Neural progenitor cell (in vitro differentiated cells): ENCODE results near the gene ZNF304. TPM values are rescaled to one million over a fixed set of nuclear protein-coding genes. Genes with fewer than 3 reads are reported as not detected.

Experiments used
- DNase-seq: peaks from one replicate; pipeline ENCODE4 v3.0.0-alpha.2; 2016; ENCODE audit warnings: low spot score
- H2AFZ ChIP-seq: fragments of 200-600 bp; sonication (generic); replicated peaks from 2 replicates; pipeline ENCODE4 v1.6.1; 2016; ENCODE audit warnings: antibody characterized with exemption
- H3F3A ChIP-seq: fragments of 200-600 bp; sonication (generic); 2 replicates; pipeline ENCODE4 v1.6.1; 2016; ENCODE audit warnings: antibody characterized with exemption, low read depth
- H3K27ac ChIP-seq: fragments of 200-600 bp; sonication (generic); 2 replicates; pipeline ENCODE4 v1.5.1; 2016; ENCODE audit warnings: mild to moderate bottlenecking
- H3K27me3 ChIP-seq: fragments of 200-600 bp; sonication (generic); 2 replicates; pipeline ENCODE4 v1.6.1; 2016; ENCODE audit warnings: mild to moderate bottlenecking, moderate library complexity
- H3K36me3 ChIP-seq: fragments of 200-600 bp; sonication (generic); 2 replicates; pipeline ENCODE4 v1.5.1; 2016
- H3K4me1 ChIP-seq: fragments of 200-600 bp; sonication (generic); 2 replicates; pipeline ENCODE4 v1.6.1; 2016; ENCODE audit warnings: mixed run types
- H3K4me2 ChIP-seq: fragments of 200-600 bp; sonication (generic); 2 replicates; pipeline ENCODE4 v1.6.1; 2016
- H3K4me3 ChIP-seq: fragments of 200-600 bp; sonication (generic); 2 replicates; pipeline ENCODE4 v1.5.1; 2016
- H3K79me2 ChIP-seq: fragments of 200-600 bp; sonication (generic); 2 replicates; pipeline ENCODE4 v1.6.1; 2016; ENCODE audit warnings: low read depth
- H3K9ac ChIP-seq: fragments of 200-600 bp; sonication (generic); 2 replicates; pipeline ENCODE4 v1.6.1; 2016
- H3K9me3 ChIP-seq: fragments of 200-600 bp; sonication (generic); 2 replicates; pipeline ENCODE4 v1.5.1; 2016; ENCODE audit warnings: low read depth
- H4K20me1 ChIP-seq: fragments of 200-600 bp; sonication (generic); 2 replicates; pipeline ENCODE4 v1.6.1; 2016; ENCODE audit warnings: low read depth
- H3K27ac Mint-ChIP-seq: 3 replicates; pipeline ENCODE4 v1.8.0; 2021; ENCODE audit warnings: mixed read lengths
- H3K27me3 Mint-ChIP-seq: 2 replicates; pipeline ENCODE4 v1.8.0; 2022; ENCODE audit warnings: low read depth, mild to moderate bottlenecking, inconsistent platforms, moderate library complexity, mixed read lengths; ENCODE audit not compliant: insufficient read depth
- H3K36me3 Mint-ChIP-seq: 3 replicates; pipeline ENCODE4 v1.8.0; 2021; ENCODE audit warnings: mixed read lengths
- H3K4me1 Mint-ChIP-seq: 3 replicates; pipeline ENCODE4 v1.8.0; 2021; ENCODE audit warnings: mixed read lengths
- H3K4me3 Mint-ChIP-seq: 3 replicates; pipeline ENCODE4 v1.8.0; 2021; ENCODE audit warnings: mild to moderate bottlenecking, moderate library complexity, mixed read lengths
- H3K9me3 Mint-ChIP-seq: 3 replicates; pipeline ENCODE4 v1.8.0; 2020; ENCODE audit warnings: mixed read lengths
- EZH2 ChIP-seq: fragments of 200-600 bp; sonication (generic); IDR thresholded peaks from 2 replicates; pipeline ENCODE4 v1.6.1; 2017; ENCODE audit warnings: antibody characterized with exemption, mild to moderate bottlenecking, moderate library complexity
- EZH2phosphoT487 ChIP-seq: fragments of 200-600 bp; sonication (generic); IDR thresholded peaks from 2 replicates; pipeline ENCODE4 v1.6.1; 2017; ENCODE audit warnings: antibody characterized with exemption
- total RNA-seq: library from RNA; depleted of rRNA; stranded (reverse); fragments of >200 nt; gene quantifications from 2 replicates; pipeline ENCODE4 v1.2.3, GENCODE V29; 2015; ENCODE audit warnings: low replicate concordance
- TF ChIP-seq, protein P1 (sequence below): fragments of 200-600 bp; sonication (generic); IDR thresholded peaks from 2 replicates; pipeline ENCODE4 v1.5.1; 2017; ENCODE audit warnings: antibody characterized with exemption, mild to moderate bottlenecking

Gene ZNF304
- total RNA-seq, 1 donor from 2014 or later = 15.5 TPM

DNA sequence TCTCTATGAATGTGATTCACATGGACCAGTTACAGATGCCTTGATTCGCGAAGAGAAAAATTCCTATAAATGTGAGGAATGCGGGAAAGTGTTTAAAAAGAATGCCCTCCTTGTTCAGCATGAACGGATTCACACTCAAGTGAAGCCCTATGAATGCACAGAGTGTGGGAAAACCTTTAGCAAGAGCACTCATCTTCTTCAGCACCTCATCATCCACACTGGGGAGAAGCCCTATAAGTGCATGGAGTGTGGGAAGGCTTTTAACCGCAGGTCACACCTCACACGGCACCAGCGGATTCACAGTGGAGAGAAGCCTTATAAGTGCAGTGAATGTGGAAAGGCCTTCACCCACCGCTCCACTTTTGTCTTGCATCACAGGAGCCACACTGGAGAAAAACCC lies 23.1 kb upstream of the ZNF304 start:
- H3K27me3 Mint-ChIP-seq = peaks cover 3% of the 10 kb centered on the region
- H3K27me3 ChIP-seq = no peaks in the 10 kb centered on the region
- H3K4me1 ChIP-seq = no peaks in the 10 kb centered on the region
- DNase-seq = no peak
- no peak overlapping the region for H3K4me3 ChIP-seq
- peaks cover 37% of the 10 kb centered on the region for H3K36me3 Mint-ChIP-seq
- no peaks in the 10 kb centered on the region for H3F3A ChIP-seq
- no peaks in the 10 kb centered on the region for H3K36me3 ChIP-seq
- no peaks in the 10 kb centered on the region for H3K4me1 Mint-ChIP-seq
- no peak overlapping the region for H3K9ac ChIP-seq
- TF ChIP-seq EZH2phosphoT487 (no peak), EZH2 (no peak)
- TF ChIP-seq, protein P1, sequence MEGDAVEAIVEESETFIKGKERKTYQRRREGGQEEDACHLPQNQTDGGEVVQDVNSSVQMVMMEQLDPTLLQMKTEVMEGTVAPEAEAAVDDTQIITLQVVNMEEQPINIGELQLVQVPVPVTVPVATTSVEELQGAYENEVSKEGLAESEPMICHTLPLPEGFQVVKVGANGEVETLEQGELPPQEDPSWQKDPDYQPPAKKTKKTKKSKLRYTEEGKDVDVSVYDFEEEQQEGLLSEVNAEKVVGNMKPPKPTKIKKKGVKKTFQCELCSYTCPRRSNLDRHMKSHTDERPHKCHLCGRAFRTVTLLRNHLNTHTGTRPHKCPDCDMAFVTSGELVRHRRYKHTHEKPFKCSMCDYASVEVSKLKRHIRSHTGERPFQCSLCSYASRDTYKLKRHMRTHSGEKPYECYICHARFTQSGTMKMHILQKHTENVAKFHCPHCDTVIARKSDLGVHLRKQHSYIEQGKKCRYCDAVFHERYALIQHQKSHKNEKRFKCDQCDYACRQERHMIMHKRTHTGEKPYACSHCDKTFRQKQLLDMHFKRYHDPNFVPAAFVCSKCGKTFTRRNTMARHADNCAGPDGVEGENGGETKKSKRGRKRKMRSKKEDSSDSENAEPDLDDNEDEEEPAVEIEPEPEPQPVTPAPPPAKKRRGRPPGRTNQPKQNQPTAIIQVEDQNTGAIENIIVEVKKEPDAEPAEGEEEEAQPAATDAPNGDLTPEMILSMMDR = no peak
- H2AFZ ChIP-seq = no peak overlapping the region
- no peak overlapping the region for H3K4me3 Mint-ChIP-seq
- H3K27ac Mint-ChIP-seq = no peak overlapping the region
- no peak overlapping the region for H3K4me2 ChIP-seq
- H4K20me1 ChIP-seq = no peaks in the 10 kb centered on the region
- H3K27ac ChIP-seq = no peak overlapping the region
- no peaks in the 10 kb centered on the region for H3K9me3 ChIP-seq
- H3K9me3 Mint-ChIP-seq = no peaks in the 10 kb centered on the region
- peaks cover under 1% of the 10 kb centered on the region for H3K79me2 ChIP-seq

DNA sequence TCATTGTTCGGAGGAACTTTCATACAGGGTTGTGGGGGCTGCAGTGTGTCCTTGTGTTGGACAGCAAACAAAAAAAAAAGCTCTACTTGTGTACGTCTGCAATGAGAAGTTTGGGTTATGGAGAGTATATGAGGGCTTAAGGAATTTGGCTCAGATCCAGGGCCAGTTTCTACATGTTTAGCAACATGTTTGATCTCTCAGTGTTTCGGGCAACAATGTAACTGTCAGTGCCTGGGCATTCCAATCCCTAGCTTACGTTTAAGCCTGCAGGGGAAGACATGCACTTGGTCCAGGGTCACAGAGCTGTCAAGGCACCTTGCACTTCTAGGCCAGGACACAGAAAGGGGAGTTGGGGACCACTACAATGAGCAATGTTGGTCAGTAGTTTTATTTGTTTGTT lies 16.9 kb upstream of the ZNF304 start:
- H4K20me1 ChIP-seq = no peaks in the 10 kb centered on the region
- H3K36me3 Mint-ChIP-seq = peaks cover 6% of the 10 kb centered on the region
- no peaks in the 10 kb centered on the region for H3K27me3 ChIP-seq
- H3K4me3 Mint-ChIP-seq = no peak overlapping the region
- H3K27ac Mint-ChIP-seq = no peak overlapping the region
- H2AFZ ChIP-seq = no peak overlapping the region
- no peak overlapping the region for H3K27ac ChIP-seq
- no peak overlapping the region for H3K9ac ChIP-seq
- DNase-seq = no peak
- H3K79me2 ChIP-seq = no peaks in the 10 kb centered on the region
- no peak overlapping the region for H3K4me3 ChIP-seq
- no peak for TF ChIP-seq EZH2
- TF ChIP-seq, protein P1 = no peak
- TF ChIP-seq EZH2phosphoT487 = no peak
- no peak overlapping the region for H3K4me2 ChIP-seq
- H3K4me1 Mint-ChIP-seq = no peaks in the 10 kb centered on the region
- no peaks in the 10 kb centered on the region for H3K9me3 Mint-ChIP-seq
- no peaks in the 10 kb centered on the region for H3K27me3 Mint-ChIP-seq
- no peaks in the 10 kb centered on the region for H3K9me3 ChIP-seq
- no peaks in the 10 kb centered on the region for H3K36me3 ChIP-seq
- H3F3A ChIP-seq = no peaks in the 10 kb centered on the region
- H3K4me1 ChIP-seq = no peaks in the 10 kb centered on the region

DNA sequence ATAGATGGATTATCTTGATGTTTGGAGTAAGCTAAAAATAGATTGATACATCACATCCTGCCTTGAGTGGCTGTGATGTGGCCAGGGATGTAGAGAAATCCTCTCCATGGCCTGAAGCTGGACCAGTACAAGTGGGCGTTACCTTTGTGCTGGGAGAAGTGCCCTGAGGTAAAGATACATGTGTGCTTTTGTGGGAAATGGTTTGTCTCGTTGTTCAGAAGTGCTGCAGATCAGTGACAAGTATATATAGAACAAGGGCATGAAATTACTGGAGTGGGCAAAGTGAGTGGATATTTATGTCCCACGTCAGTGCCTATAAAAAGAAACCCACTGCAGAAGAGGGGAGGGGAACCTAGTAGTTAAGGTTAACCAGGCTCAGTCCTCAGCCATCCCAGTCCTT lies 12.2 kb upstream of the ZNF304 start:
- no peak for DNase-seq
- Histone ChIP-seq H3K27ac (no peak overlapping the region), H3K9ac (no peak overlapping the region), H3K27me3 (peaks cover 18% of the 10 kb centered on the region), H3K9me3 (no peaks in the 10 kb centered on the region), H3K79me2 (no peaks in the 10 kb centered on the region), H4K20me1 (no peaks in the 10 kb centered on the region), H3K36me3 (no peaks in the 10 kb centered on the region), H3K4me1 (no peaks in the 10 kb centered on the region), H3F3A (no peaks in the 10 kb centered on the region), H2AFZ (no peak overlapping the region), H3K4me2 (no peak overlapping the region), H3K4me3 (no peak overlapping the region)
- H3K4me3 Mint-ChIP-seq = no peak overlapping the region
- peaks cover 7% of the 10 kb centered on the region for H3K27me3 Mint-ChIP-seq
- TF ChIP-seq, protein P1 = no peak
- TF ChIP-seq EZH2 (no peak), EZH2phosphoT487 (no peak)
- H3K9me3 Mint-ChIP-seq = no peaks in the 10 kb centered on the region
- no peak overlapping the region for H3K27ac Mint-ChIP-seq
- no peaks in the 10 kb centered on the region for H3K4me1 Mint-ChIP-seq
- no peaks in the 10 kb centered on the region for H3K36me3 Mint-ChIP-seq

DNA sequence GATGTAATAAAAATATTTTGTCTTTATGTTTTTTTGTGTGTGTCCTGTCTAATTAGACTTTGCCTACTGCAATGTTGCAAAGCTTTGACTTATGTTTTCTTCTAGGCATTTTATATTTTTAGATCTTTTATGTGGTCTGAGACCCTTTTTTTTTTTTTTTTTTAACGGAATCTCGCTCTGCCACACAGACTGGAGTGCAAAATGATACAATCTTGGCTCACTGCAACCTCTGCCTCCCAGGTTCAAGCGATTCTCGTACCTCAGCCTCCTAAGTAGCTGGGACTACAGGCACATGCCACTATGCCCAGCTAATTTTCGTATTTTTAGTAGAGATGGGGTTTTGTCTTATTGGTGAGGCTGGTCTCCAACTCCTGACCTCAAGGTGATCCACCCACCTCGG lies 8.5 kb upstream of the ZNF304 start:
- Mint-ChIP-seq H3K4me1 (no peaks in the 10 kb centered on the region), H3K36me3 (no peaks in the 10 kb centered on the region), H3K9me3 (no peaks in the 10 kb centered on the region), H3K27ac (no peak overlapping the region), H3K27me3 (peaks cover 9% of the 10 kb centered on the region), H3K4me3 (no peak overlapping the region)
- H3K9ac ChIP-seq = no peak overlapping the region
- TF ChIP-seq, protein P1 = no peak
- no peak for TF ChIP-seq EZH2
- TF ChIP-seq EZH2phosphoT487 = no peak
- no peak overlapping the region for H2AFZ ChIP-seq
- H3K36me3 ChIP-seq = no peaks in the 10 kb centered on the region
- H4K20me1 ChIP-seq = no peaks in the 10 kb centered on the region
- no peak for DNase-seq
- H3K27ac ChIP-seq = no peak overlapping the region
- H3K79me2 ChIP-seq = no peaks in the 10 kb centered on the region
- no peak overlapping the region for H3K4me3 ChIP-seq
- H3F3A ChIP-seq = no peaks in the 10 kb centered on the region
- peaks cover 54% of the 10 kb centered on the region for H3K27me3 ChIP-seq
- H3K9me3 ChIP-seq = no peaks in the 10 kb centered on the region
- H3K4me2 ChIP-seq = no peak overlapping the region
- H3K4me1 ChIP-seq = no peaks in the 10 kb centered on the region
